Upper lobe of left lung (tissue), 6 donors: Measurements from ENCODE around the gene PTPRO. TPM values are rescaled to one million over a fixed set of nuclear protein-coding genes. Genes with fewer than 3 reads are reported as not detected.

Experiments
- ATAC-seq, 2 donors: fragments of 200-7000 bp; cut with Tn5 transposase; one replicate each; pipeline ENCODE4 v1.9.1; 2022; ENCODE audit warnings: mild to moderate bottlenecking in 2 of 2, moderate library complexity in 2 of 2; ENCODE audit not compliant: low FRiP score in 2 of 2
- DNase-seq, 2 donors: peaks; one replicate each; pipeline ENCODE4 v3.0.0-alpha.2; 2019 to 2020
- H3K27ac ChIP-seq, 4 donors: fragments of 200-600 bp; sonication (generic); one replicate each; pipeline ENCODE4 v1.5.1; 2016 to 2019
- H3K27me3 ChIP-seq, 4 donors: fragments of 200-600 bp; sonication (generic); one replicate each; pipeline ENCODE4 v1.5.1; 2017 to 2019
- H3K36me3 ChIP-seq, 4 donors: fragments of 200-600 bp; sonication (generic); one replicate each; pipeline ENCODE4 v1.5.1; 2016 to 2019
- H3K4me1 ChIP-seq, 4 donors: fragments of 200-600 bp; sonication (generic); one replicate each; pipeline ENCODE4 v1.5.1; 2018 to 2019
- H3K4me3 ChIP-seq, 4 donors: fragments of 200-600 bp; sonication (generic); one replicate each; pipeline ENCODE4 v1.5.1; 2017 to 2019; ENCODE audit warnings: mild to moderate bottlenecking in 2 of 4, moderate library complexity in 1 of 4
- H3K9me3 ChIP-seq, 4 donors: fragments of 200-600 bp; sonication (generic); one replicate each; pipeline ENCODE4 v1.5.1; 2018 to 2019
- EP300 ChIP-seq, 4 donors: sonication (generic); formaldehyde crosslinking; IDR thresholded peaks; one replicate each; pipeline ENCODE4 v1.5.1; 2017; ENCODE audit warnings: antibody characterized with exemption in 4 of 4, control low read depth in 2 of 4
- POLR2A ChIP-seq, 4 donors: fragments of 450-650 bp; IDR thresholded peaks; one replicate each; pipeline ENCODE4 v1.5.1; 2016 to 2017; ENCODE audit warnings: antibody characterized with exemption in 4 of 4, mild to moderate bottlenecking in 2 of 4
- POLR2AphosphoS5 ChIP-seq, 2 donors: sonication (generic); formaldehyde crosslinking; IDR thresholded peaks; one replicate each; pipeline ENCODE4 v1.5.1; 2017; ENCODE audit warnings: antibody characterized with exemption in 2 of 2
- WGBS, 2 donors: methylation state at CpG; one replicate each; pipeline ENCODE4 v1.1.5; 2017 to 2018; 5-methylcytosine and 5-hydroxymethylcytosine counted together
- total RNA-seq, 6 donors: library from RNA; depleted of rRNA in 4 of 6; stranded (reverse); fragments of >200 nt in 4 of 6; gene quantifications; one replicate each; pipeline versions ENCODE4 v1.1.0 to v1.2.1, GENCODE V29; 2016 to 2021
- TF ChIP-seq, protein P1 (sequence below), 6 experiments: fragments of 450-650 bp in 4 of 6; fragments of 200-600 bp in 2 of 6; sonication (generic) in 2 of 6; IDR thresholded peaks; one replicate each; pipeline ENCODE4 v1.5.1; 2016 to 2019; ENCODE audit warnings: antibody characterized with exemption in 6 of 6
- donor health status: DM: no; HTN: no; CAD: no; lungs with moderate emphysema.
- donor health status: DM: no; HTN: yes; CAD: no; lungs with severe emphysema.

PTPRO gene
- total RNA-seq, 6 donors from 2014 or later, result 3.6 to 19.0 (median 8.4) TPM

DNA sequence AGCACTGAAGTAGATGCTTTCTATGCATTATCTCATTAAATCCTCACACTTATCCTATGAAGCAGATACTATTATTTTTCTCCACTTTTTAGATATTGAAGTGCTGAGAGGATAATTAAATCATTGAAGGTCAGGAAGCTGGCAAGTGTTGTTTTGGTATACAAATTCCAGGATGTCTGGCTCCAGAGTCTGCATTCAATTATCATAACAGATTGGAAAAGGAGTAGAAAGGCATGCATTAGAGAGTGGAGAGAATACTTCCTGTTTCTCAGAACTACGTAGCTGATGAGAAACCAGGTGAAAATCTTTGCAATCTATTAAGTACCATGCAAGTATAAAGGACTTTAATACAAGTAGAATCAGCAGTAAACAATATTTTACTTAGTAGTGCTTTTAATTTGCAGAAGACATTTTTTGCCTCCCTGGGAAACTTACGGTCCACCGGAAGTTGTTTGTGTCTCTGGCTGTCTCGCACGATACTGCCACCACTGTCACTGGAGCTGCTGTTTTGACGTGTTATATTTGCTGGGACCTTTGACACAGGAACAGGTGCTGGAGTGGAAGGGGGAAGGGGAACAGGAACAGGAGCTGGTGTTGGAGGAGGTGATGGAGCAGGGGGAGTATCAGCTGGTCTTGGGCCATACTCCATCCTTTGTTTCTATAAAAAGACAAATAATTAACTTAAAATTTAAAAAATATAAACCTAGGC lies 308.9 kb downstream of the PTPRO start:
- H3K4me1 ChIP-seq, result peaks cover 6 to 23% (median 21%) of the 10 kb centered on the region in 4 donors
- H3K4me3 ChIP-seq, result no peak overlapping the region
- no peaks in the 10 kb centered on the region for H3K27me3 ChIP-seq
- H3K36me3 ChIP-seq, result peaks cover 0 to 4% (median 0%) of the 10 kb centered on the region in 4 donors
- DNase-seq (no peak), ATAC-seq (no peak)
- H3K9me3 ChIP-seq, result no peaks in the 10 kb centered on the region
- WGBS, 2 donors, result 64 to 77% methylated on average over 6 of the region's 6 CpGs
- peak overlapping the region in 3 of 4 donors; percentile 2 to 13 (median 9) for H3K27ac ChIP-seq
- no peak for TF ChIP-seq EP300 (IDR thresholded peaks at IDR 0.05)
- TF ChIP-seq, protein P1, sequence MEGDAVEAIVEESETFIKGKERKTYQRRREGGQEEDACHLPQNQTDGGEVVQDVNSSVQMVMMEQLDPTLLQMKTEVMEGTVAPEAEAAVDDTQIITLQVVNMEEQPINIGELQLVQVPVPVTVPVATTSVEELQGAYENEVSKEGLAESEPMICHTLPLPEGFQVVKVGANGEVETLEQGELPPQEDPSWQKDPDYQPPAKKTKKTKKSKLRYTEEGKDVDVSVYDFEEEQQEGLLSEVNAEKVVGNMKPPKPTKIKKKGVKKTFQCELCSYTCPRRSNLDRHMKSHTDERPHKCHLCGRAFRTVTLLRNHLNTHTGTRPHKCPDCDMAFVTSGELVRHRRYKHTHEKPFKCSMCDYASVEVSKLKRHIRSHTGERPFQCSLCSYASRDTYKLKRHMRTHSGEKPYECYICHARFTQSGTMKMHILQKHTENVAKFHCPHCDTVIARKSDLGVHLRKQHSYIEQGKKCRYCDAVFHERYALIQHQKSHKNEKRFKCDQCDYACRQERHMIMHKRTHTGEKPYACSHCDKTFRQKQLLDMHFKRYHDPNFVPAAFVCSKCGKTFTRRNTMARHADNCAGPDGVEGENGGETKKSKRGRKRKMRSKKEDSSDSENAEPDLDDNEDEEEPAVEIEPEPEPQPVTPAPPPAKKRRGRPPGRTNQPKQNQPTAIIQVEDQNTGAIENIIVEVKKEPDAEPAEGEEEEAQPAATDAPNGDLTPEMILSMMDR (IDR thresholded peaks at IDR 0.05), result no peak

DNA sequence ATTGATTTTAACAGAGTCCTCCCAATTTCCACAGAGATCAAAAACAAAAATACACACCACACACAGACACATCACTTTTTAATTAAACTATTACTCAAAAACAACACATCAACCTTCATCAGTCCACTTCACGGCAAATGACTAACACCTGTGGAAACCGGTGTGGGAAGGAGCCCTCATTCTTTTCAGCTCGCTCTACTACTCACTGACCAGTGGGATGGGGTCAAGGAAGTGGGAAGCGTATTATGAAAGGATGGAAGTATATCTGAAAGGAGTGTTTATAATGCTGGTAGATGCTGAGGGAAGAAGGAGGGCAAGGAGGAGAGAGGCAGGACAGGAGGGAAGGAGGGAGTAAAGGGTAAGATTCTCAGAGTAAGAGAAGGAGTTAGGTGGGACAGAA lies 310.4 kb downstream of the PTPRO start:
- H3K4me1 ChIP-seq, result peaks cover 6 to 20% (median 18%) of the 10 kb centered on the region in 4 donors
- H3K9me3 ChIP-seq, result no peaks in the 10 kb centered on the region
- no peak overlapping the region for H3K4me3 ChIP-seq
- ATAC-seq (no peak), DNase-seq (no peak)
- no peak overlapping the region for H3K27ac ChIP-seq
- no peaks in the 10 kb centered on the region for H3K27me3 ChIP-seq
- H3K36me3 ChIP-seq, result peaks cover 0 to 4% (median 0%) of the 10 kb centered on the region in 4 donors
- no peak for TF ChIP-seq POLR2AphosphoS5 (IDR thresholded peaks at IDR 0.05)
- TF ChIP-seq, protein P1 (IDR thresholded peaks at IDR 0.05), result no peak
- no peak for TF ChIP-seq POLR2A (IDR thresholded peaks at IDR 0.05)
- TF ChIP-seq EP300 (IDR thresholded peaks at IDR 0.05), result no peak
- WGBS, 2 donors, result 92 to 95% methylated on average over 4 of the region's 4 CpGs

DNA sequence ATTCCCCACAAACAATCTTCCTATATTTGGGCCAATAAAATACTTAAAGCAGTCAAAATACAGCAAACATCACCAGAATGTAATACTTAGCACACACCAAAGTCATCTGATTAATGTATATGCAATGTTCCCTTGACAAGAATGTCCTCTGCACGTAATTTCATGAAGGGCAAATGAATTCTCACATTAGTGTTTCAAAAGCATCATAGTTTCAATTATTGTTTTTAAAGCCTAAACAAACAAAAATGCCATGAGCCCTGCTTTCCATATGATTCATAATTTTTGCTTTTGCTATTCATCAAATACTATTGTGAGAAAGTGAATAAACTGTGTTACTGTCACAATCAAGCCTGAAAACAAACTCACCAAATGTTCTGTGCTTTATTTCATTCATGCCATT lies 310.9 kb downstream of the PTPRO start:
- Histone ChIP-seq H3K27ac (no peak overlapping the region), H3K4me1 (peaks cover 4 to 15% (median 14%) of the 10 kb centered on the region in 4 donors), H3K9me3 (no peaks in the 10 kb centered on the region), H3K27me3 (no peaks in the 10 kb centered on the region), H3K4me3 (no peak overlapping the region), H3K36me3 (peaks cover 0 to 4% (median 0%) of the 10 kb centered on the region in 4 donors)
- no peak for DNase-seq
- no peak for ATAC-seq
- WGBS, 2 donors, result 91 to 96% methylated on average over 1 of the region's 1 CpG
- TF ChIP-seq POLR2A (IDR thresholded peaks at IDR 0.05) (no peak), POLR2AphosphoS5 (IDR thresholded peaks at IDR 0.05) (no peak), EP300 (IDR thresholded peaks at IDR 0.05) (no peak)
- TF ChIP-seq, protein P1 (IDR thresholded peaks at IDR 0.05), result no peak

DNA sequence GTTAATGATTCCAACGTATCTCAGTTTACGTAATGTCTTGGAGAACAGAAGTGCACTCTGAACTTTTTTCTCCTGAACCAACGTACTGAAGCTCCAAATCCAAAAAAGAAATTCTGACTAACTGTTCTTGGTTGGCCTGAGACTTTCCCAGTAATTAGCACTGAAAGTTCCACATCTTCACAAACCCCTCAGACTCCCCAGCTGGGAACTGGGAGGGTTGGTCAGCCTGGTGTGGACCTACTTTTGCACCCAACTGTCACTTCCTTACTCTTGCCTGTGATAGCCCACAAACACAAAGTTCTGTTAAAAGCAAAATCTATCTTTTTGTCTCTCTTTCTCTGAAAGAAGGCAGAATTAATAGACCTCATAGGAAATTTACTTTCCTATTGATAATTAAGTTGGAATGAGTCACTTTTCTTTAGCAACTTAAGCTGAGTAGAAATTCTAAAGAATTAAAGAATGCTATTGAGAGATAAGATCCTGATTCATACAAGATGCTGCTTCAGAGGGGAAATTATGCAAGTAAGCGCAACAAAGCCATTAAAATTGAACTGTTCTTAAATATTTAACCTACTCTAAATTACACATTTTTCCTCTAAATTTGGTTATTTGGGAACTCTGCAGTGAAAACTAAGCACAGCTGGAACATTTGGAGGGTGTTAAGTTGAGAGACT lies 311.8 kb downstream of the PTPRO start:
- DNase-seq (no peak), ATAC-seq (no peak)
- 84 to 92% methylated on average over 4 of the region's 4 CpGs for WGBS, 2 donors
- H3K27ac ChIP-seq, result no peak overlapping the region
- H3K36me3 ChIP-seq, result peaks cover 0 to 4% (median 0%) of the 10 kb centered on the region in 4 donors
- H3K4me1 ChIP-seq, result peaks cover 4 to 6% (median 5%) of the 10 kb centered on the region in 4 donors
- TF ChIP-seq POLR2AphosphoS5 (IDR thresholded peaks at IDR 0.05) (no peak), POLR2A (IDR thresholded peaks at IDR 0.05) (no peak), EP300 (IDR thresholded peaks at IDR 0.05) (no peak)
- TF ChIP-seq, protein P1 (IDR thresholded peaks at IDR 0.05), result no peak
- H3K4me3 ChIP-seq, result no peak overlapping the region
- H3K27me3 ChIP-seq, result no peaks in the 10 kb centered on the region
- H3K9me3 ChIP-seq, result no peaks in the 10 kb centered on the region
